GM21360 (cell line): ENCODE results near the gene FAM83D.

ENCODE experiments used
- ATAC-seq: cut with Tn5 transposase; IDR thresholded peaks from one replicate; pipeline ENCODE4 v1.9.1; 2021; ENCODE audit warnings: mild to moderate bottlenecking, moderate library complexity; ENCODE audit not compliant: unreplicated experiment

The FAM83D gene, protein sequence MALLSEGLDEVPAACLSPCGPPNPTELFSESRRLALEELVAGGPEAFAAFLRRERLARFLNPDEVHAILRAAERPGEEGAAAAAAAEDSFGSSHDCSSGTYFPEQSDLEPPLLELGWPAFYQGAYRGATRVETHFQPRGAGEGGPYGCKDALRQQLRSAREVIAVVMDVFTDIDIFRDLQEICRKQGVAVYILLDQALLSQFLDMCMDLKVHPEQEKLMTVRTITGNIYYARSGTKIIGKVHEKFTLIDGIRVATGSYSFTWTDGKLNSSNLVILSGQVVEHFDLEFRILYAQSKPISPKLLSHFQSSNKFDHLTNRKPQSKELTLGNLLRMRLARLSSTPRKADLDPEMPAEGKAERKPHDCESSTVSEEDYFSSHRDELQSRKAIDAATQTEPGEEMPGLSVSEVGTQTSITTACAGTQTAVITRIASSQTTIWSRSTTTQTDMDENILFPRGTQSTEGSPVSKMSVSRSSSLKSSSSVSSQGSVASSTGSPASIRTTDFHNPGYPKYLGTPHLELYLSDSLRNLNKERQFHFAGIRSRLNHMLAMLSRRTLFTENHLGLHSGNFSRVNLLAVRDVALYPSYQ

DNA sequence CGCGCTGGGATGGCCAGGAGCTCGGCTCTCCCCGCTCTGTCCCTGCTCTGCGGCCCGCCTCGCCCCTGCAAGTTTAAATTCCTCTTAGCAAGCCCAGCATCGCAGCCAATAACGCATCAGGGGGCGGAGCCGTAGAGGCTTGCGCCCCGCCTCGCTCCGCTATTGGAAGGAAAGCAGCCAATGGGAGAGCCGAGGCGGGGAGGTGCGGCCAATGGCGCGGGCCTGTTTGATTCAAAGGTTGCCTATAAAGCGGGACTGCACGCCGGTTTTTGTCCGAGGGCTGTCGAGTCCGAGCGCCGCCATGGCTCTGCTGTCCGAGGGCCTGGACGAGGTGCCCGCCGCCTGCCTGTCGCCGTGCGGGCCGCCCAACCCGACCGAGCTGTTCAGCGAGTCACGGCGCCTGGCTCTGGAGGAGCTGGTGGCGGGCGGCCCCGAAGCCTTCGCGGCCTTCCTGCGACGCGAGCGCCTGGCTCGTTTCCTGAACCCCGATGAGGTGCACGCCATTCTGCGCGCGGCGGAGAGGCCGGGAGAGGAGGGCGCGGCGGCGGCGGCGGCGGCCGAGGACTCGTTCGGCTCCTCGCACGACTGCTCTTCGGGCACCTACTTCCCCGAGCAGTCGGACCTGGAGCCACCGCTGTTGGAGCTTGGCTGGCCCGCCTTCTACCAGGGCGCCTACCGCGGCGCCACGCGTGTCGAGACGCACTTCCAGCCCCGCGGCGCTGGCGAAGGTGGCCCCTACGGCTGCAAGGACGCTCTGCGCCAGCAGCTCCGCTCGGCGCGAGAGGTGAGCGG is at the start of gene FAM83D:
TSS of gene FAM83D (plus strand) at position 276 of the 792 bp plus-strand sequence. CDS start at position 302, 26 bp downstream.
- ATAC-seq: peak; percentile 89

DNA sequence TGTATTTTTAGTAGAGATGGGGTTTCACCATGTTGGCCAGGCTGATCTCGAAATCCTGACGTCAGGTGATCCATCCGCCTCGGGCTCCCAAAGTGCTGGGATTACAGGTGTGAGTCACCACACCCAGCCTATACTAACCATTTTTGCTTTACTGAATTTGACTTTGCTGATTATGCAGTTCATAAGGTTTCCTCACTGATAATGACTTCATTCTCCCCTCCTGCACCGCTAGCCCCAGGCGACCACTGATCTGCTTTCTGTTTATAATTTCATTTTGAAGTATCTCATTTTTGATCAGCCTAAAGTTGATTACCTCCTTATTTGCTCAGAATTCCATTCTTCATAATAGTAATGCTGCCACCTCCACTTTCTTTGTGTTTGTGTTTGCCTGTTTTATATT is 48.7 kb upstream of the FAM83D start:
- ATAC-seq: no peak

DNA sequence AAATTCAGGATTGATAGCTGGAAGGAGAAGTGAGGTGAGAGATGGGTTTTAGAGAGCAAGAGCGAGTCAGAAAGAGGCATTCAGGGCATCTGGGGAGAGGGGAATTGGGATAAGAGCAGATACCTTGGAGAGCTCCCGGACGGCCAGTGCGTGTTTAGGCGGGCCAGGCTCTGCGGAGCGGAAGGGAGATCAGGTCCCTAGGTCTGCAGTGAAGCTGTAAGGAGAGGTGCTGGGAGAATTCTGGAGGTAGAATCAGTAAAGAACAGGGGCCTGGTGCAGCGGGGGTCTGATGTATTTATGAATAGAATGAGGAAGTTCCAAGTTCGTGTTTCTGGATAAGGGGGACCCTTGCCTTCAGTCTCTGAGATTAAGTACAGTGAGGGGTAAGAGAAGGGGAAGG is 47.4 kb upstream of the FAM83D start:
- ATAC-seq: no peak

DNA sequence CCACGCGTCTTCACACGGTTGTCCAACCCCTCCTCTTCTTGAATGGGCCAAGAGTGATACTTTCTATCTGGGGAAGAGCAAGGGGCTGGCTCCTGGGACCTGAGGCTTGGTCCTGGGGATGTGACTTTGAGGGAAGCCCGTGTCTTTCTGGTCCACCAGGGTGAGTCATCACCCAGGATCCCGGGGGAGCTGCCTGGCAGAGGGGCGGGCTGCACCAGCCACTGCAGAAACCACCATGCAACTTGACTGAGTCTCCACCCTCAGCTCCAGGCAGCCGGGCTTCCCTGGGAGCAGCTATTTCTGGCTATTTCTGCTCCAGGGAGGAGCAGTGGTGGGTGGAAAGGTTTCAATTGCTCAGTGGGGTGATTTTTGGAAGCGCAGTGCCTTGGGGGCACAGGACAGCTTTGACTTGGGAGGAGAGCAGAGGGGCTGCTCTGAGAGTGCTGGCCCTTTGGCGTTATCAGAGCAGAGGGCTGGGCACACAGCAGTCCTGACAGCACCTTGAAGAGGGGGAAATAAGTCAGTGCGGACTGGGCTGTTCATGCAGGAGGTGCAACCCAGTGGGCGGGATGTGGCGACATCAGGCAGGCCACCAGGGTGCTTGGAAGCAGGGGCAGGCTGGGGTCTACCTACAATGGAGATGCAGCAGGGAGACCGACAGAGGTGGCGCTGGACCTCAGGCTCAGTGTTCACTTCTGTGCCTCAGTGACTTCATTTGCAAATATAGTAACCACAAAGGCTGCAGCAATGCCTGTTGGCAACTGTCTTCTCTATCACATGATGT is 45.1 kb upstream of the FAM83D start:
- ATAC-seq: no peak

DNA sequence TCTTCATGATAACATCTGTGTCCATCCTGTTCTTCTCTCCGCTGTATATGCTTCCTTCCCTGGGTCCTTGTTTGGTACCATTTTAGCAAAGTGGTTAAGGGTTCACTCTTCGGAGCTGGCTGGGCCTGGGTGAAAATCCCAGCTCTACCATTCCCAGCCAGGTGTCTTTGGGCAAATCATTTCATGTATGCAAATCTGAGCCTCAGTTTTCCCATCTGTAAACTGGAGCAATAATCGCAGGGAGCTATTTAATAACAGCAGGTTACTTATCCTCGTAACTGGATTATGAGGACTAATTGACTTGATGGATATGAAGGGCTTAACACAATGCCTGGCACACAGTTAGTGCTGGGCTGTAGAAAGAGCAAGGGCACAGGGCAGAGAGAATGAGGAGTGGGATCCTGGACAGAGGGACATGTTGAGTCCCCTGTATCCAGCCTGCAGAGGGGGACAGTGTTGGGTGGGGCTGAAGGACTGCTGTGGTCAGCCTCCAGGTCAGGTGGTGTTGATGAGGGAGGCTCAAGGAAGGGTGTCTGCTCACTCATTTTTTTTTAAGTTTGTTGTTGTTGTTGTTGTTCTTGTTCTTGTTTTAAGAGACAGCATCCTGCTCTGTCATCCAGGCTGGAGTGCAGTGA is 44.3 kb upstream of the FAM83D start:
- no peak for ATAC-seq

DNA sequence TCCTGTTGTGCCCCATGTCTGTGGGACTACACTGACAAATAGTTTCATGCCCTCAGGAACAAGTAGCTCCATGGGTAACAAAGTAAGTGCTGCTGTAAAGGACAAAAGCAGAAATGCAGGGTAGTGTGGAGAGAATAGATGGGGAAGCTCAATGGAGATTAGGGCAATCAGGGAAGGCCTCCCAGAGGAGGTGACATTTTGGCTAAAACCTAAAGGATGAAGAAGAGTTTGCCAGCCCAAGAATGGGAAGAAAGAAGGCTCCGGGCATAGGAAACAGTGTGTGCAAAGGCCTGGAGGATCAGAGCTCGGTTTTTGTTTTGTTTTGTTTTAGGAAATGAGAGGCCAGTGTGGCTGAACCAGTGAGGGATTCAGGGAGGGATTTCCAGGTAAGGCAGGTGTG is 43.6 kb upstream of the FAM83D start:
- no peak for ATAC-seq

DNA sequence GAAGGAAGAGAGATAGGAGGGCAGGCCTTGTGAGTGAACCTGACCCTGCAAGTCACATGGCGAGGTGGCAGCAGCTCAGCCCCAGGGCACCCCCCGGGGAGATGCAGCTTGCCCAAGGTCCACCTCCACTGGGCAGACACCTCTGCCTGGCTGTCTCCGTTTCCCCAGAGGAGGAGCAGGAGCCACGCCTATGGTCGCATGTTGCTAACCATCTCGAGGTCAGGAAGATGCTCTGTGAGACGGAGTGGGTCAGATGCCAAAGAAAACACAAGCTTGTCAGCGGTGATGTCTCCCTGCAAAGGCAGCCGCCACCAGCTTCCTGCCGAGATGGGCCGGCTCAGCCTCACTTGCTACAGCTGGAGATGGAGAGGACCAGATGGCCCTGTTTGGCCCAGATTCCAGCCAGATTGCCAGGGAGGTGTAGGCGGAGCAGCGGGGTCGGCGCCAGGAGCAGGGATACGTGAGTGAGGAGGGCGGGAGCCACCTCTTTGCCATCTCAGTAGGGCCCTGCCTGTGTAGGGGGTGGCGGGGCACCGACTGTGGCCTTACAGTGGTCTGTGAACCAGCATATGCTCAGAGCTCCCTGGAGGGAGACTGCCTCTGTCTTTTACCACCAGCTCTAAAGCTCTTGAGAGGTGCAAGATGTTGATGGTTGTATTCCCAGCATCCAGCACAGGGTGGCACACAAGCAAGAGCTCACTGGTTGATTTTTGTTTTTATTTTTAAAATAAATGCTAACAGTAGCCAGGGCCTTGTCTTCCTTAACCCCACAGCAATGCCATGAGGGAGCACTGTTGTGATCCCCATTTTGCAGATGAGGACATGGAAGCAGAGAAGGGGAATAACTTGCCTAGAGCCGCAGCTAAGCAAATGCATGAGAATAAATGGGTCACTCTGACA is 42.9 kb upstream of the FAM83D start:
- ATAC-seq: no peak

DNA sequence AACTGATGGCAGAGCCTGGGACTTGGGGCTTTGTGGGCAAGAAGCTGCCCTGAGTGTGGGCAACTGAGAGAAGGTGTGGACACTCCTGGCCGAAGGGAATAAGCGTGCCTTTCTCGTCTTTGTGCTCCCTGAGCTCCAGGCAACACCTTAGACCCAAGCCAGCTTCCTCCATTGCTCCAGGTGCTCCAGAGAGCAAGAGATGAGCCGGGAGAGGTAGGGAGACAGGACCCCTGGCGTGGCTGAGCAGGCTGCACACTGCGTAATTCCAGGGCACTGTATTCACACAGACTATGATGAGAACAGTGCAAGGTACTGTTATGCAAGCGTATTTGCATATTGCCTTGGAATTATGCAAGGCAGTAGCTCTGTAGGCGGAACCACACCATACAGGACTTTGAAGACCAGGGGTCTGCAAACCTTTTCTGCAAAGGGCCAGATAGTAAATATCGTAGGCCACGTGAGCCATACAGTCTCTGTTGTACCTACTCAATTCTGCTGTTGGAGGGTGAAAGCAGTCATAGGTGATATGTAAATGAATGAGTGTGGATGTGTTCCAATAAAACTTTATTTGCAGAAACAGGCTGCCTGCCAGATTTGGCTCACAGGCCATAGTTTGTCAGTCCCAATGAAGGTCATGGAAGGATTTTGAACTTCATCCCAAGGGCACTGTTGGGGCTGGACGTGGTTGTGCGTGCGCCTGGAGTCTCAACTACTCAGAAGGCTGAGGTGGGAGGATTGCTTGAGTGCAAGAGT is 42.1 kb upstream of the FAM83D start:
- no peak for ATAC-seq

DNA sequence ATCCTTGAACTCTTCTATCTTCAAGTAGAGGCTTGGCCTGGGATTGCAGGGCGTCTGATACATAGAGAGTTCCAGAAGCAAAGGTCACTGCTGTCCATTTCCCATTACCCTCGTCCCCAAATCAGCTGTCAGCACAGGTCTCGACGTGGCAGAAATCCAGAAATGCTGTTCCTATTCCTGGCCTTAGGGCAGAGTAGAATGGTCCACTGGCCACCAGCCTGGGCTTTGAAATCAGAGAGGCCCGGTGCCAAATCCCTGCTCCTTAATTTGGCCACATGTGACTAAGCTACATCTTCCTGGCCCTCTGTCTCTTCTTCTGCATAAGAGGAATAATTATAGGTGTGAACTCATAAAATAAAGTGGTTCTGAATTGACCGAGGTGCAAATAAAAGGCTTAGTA is 40.9 kb upstream of the FAM83D start:
- no peak for ATAC-seq

DNA sequence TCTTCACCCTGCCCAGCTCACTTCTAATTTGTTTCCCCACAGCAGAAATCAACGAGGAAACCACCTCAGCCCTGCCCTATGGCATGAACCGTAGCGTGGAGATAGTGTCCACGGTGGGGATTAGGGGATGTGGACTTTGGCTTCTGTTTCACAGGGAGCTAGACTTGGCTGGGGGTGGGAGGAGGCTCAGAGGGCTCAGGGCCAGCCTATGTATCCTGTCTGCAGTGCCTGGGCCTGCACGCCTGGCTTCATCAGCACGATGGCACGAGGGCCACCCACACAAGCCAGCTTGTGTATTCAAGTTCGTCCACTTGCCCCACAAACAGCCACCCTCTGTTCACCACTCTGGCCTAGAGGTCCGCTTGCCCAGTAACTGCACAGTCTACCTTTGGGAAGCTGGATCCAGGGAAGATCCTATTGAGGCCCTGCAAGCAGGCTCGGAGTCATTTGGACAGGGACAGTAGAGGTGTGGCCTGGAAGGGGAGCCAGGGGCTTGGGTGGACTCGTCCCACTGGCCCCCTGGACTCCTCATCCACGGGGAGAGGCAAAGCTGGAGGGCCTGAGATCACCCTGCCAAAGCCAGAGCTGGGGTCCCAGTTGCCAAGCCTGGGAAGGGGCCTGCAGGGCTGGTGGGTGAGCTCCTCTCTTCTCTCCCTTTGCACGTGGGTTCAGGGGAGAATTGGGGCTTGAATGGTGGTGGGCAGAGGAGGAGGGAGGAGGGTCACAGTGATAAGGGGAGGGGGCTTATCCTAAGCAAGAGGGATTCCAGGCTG is 38.0 kb upstream of the FAM83D start:
- no peak for ATAC-seq

DNA sequence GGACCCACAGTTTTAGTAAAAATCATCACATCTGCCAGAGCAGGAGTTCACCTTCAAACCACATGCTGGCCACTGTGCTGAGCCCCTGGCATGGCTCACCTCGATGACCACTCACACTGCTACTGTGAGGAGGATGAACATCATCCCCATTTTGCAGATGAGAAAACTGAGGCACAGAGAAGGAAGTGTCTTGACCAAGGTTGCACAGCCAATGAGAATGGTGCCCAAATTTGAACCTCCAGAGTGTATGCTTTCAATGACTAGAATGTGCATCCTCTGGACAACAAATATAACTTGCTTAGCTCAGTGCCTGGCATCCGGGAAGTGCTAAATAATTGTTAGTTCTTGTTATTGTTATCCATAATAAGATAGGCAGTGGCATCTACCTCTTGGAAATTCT is 37.2 kb upstream of the FAM83D start:
- no peak for ATAC-seq

DNA sequence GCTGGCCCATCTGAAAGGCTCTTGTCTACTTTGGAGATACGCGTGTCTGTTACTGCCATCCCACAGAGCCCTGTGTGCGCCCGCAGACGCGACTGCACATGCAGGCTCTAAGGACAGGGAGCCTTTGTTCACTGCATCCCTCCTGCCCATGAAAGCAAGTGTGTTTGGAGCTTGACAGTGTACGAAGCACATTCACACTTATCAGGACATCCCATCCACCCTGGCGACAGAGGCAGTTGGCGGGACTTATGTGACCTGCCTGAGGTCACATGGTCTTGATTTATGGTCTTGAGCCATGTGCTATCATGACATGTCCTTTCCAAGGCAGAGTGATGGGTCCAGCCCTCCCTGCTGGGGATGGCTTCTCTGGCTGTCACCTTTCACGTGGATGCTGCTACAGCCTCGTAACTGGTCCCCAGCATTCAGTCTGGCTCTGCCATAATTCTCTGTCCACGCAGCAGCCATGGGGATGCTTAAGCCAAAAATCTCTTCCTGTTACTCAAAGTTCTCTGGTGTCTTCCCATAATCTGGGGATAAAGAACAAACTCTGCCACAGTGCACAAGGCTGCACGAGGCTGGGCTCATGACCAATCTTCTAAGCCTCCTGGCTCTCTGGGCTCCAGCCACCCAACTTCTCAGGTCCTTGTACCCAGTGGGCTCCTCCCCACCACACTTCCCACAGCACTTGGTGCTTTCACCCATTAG is 36.3 kb upstream of the FAM83D start:
- ATAC-seq: no peak

DNA sequence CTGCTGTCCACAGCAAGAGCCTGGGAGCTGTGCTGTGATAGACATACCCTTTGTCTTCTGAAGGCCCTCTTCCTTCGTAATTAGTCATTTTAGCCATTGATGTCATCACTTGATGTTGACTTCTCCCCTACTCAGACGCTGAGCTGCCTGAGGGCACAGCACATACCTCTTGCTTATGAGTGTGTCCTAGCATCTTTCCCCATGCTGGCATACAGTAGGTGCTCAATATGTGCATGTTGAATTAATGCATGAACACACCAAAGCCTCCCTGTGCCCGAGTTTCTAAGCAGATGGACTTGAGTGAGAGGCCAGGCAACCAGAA is 35.8 kb upstream of the FAM83D start:
- ATAC-seq: no peak

DNA sequence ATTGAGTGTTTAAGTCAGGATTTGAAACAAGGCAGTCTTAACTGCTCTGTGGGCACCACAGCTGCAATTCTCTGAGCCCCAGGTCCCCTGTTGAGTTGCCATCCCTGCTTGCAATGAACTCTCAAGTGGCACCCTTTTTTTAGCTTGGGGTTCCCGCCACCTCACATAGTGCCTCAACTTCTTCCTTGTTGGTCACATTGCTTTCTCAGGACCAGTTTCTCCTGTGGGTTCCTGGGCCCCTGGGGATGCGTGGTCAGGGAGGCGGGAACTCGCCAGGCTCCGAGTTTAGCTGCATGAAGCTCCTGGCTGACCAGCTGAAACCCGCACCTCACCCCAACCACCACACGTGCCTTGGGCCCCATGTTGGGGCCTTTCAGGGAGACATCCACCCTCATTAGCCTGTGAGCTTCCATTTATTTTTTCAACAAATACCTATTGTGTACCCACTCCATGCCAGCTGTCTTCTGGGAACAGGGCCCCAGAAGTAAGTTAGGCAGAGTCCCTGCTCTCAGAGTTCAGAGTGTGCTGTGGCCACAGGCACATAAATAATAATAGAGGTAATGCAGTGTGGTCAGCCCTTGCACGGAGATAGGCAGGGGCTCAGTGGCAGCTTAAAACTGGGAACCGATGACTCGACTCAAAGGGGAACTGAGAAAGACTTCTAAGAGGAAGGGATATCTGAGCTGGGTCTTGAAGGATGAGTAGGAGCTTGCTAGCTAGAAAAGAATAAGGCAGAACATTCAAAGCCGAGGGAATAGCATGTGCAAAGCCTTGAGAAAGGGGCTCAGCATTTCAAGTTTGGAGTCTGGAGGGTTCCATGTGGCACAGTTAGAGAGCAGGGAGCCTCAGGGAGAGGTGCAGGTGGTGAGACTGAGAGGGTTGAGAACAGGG is 33.9 kb upstream of the FAM83D start:
- ATAC-seq: peak; percentile 53

DNA sequence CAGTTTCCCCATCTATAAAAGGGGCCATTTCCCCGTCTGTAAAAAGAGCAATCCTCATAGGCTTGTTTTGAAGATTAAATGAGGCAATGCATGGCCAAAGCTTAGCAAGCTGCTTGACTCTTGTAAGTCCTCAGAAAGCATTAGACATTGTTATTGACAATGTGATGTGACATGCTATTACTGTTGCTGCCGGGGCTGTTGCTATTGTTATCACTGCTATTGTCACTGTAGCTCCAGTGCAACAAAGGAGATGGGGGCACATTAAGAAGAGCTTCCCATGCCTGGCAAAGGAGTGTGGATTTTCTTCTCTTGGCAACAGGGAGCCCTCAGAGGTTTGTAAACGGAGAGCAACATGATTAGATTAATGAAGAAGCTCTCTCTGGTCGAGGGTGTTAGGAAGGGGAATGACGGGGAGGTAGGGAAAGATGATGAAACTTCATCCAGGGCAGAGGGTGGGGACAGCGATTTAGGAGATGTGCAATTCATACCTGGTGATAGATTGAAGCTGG is 33.1 kb upstream of the FAM83D start:
- ATAC-seq: no peak

DNA sequence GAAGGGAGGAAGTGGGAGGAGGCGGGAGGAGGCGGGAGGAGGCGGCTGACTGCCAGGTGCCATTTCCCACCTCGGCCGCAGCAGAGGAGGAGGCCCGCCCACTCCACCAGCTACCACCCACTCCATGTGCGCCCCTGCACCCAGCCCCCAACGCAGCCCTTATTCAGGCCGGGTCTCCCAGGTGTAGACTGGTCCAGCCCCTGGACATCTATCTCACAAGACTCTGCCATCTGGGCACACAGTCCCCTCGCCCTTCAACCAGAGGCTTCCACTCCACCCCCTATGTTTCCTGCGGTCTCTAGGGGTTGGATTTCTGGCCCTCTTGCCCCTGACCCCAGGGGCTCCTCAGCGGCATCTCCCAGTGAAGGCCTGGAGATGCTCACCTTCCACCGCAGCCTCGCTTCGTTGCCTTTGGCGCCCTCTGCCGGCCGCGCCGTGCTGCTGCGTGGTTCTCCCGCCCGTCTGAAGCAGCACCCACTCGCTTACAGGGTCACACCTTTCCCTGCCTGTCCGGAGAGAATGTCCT is 32.6 kb upstream of the FAM83D start:
- ATAC-seq: peak; percentile 45
